ENCODE measurements around the gene DMBX1. TPM values are rescaled to one million over a fixed set of nuclear protein-coding genes. Genes with fewer than 3 reads are reported as not detected.
A peak's percentile ranks its signal among the peaks of the same experiment; 100 is the strongest.

DMBX1 gene
- total and polyA plus RNA-seq, 3 donors from 2014 or later = 1.1 to 2.0 (median 1.7) TPM

DNA sequence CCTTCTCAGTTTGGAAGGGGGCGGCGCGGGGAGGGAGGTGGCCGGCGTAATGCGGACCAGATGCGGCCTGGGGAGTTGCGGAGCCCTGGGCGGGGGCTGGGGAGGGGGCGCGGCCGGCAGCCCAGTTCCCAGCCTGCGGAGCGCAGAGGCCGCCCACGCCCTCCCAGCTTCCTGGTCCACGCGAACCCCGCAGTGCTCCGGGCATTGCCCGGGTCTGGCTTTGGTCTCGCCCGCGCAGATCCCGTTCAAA lies 695 bp downstream of the DMBX1 start:
- Histone ChIP-seq H3K9me3 (no peaks in the 10 kb centered on the region), H3K27me3 (no peaks in the 10 kb centered on the region), H3K27ac (no peak overlapping the region), H3K4me3 (peak overlapping the region in 1 of 2 donors; percentile 49), H3K4me1 (peaks cover 10% of the 10 kb centered on the region), H3K36me3 (ENCODE audit: low read depth, missing control alignments) (no peaks in the 10 kb centered on the region)
- TF ChIP-seq, protein P1, sequence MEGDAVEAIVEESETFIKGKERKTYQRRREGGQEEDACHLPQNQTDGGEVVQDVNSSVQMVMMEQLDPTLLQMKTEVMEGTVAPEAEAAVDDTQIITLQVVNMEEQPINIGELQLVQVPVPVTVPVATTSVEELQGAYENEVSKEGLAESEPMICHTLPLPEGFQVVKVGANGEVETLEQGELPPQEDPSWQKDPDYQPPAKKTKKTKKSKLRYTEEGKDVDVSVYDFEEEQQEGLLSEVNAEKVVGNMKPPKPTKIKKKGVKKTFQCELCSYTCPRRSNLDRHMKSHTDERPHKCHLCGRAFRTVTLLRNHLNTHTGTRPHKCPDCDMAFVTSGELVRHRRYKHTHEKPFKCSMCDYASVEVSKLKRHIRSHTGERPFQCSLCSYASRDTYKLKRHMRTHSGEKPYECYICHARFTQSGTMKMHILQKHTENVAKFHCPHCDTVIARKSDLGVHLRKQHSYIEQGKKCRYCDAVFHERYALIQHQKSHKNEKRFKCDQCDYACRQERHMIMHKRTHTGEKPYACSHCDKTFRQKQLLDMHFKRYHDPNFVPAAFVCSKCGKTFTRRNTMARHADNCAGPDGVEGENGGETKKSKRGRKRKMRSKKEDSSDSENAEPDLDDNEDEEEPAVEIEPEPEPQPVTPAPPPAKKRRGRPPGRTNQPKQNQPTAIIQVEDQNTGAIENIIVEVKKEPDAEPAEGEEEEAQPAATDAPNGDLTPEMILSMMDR (IDR thresholded peaks at IDR 0.05) = no peak
- TF ChIP-seq POLR2A (IDR thresholded peaks at IDR 0.05) = no peak
- intact Hi-C loops (cut with DNase I; ENCODE audit: low total_unique reads) = no loop called here
- DNase-seq = no peak
- 2 to 6% methylated on average over 16 to 25 of the region's 25 CpGs for WGBS, 2 donors

DNA sequence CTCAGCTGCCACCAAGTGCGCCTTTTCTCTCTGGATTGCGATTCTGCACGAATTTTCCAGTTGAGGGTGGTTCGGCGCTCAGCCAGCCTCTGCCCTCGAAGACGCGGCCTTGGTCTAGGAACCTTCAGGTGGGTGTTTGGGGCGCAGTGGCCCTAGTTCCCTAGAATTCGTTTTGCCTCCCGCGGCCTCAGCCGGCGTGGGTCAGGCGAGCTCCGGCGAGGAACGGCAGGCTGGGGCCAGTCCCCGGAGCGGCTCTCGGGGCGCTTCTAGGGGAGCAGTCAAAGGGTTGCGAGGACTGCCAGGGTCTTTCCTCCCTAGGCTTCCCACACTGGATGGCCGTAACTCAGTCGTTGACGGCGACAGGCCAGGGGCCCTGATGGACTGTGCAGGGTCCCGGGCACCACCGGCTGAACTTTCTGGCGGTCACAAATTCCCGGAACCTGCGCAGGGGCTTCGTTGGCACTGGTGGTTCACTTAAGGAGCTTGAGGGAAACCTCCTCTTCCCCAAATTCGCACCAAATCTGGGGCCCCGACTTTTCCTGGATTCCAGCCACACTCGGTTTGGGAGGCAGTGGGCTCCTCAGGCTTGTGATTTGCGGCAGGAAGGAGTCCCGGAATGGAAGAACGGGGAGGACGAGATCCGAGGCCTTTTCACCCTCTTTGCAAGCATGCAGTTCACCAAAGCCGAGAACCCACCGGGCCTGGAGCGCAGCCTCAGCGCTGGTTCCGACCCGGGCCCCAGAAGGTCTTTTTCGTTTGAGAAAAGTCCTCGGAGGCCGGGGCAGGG lies 1.2 kb downstream of the DMBX1 start:
- no peaks in the 10 kb centered on the region for H3K27me3 ChIP-seq
- TF ChIP-seq, protein P1 (IDR thresholded peaks at IDR 0.05) = no peak
- TF ChIP-seq POLR2A (IDR thresholded peaks at IDR 0.05) = no peak

DNA sequence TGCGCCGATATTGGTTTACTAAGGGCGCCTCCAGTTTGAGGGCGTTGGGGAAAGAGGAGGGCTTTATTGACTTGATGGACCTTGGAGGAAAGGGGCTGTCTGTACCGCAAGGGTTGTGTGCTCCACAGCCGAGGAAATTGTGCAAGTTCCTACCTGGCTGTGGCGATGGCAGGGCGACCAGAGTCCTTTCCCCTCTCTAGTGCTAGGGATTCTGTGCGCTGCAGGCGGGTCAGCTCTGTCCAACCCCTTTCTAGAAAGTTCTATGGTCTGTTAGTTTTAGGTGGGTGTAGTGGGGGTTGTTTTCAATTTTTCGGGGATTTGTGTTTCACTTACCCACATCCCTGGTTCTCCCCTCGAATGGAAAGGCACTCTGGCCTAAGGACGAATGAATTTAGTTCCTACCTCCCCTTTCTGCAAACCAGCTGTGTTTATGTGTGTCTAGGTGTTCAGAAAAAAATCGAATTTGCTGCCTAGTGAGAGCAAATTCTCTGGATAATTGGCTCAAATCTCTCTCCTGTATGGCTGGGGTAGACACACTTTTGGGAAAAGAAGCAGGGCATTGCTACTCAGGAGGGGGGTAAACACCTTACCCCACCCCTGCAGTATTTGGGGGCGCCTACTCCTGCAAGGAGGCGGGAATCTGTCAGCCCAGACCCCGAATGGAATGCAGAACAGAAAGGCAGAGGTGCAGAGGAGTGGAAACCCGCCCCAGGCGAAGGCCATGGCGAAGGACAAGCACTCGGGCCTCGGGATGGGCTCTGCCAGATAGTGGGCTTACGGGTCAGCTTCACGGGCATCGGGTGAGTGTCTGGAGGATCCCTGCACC lies 2.0 kb downstream of the DMBX1 start:
- no peak for DNase-seq
- H3K36me3 ChIP-seq (ENCODE audit: low read depth, missing control alignments) = no peaks in the 10 kb centered on the region

More for the DNA sequence above, 1.2 kb downstream of the DMBX1 start:
- intact Hi-C loops (cut with DNase I; ENCODE audit: low total_unique reads) = no loop called here
- no peak for DNase-seq
- H3K36me3 ChIP-seq (ENCODE audit: low read depth, missing control alignments) = no peaks in the 10 kb centered on the region
- H3K27ac ChIP-seq = no peak overlapping the region
- H3K9me3 ChIP-seq = no peaks in the 10 kb centered on the region
- H3K4me1 ChIP-seq = peaks cover 10% of the 10 kb centered on the region
- WGBS, 2 donors = 4 to 7% methylated on average over 23 to 50 of the region's 50 CpGs
- peak overlapping the region in 1 of 2 donors; percentile 49 for H3K4me3 ChIP-seq

DNA sequence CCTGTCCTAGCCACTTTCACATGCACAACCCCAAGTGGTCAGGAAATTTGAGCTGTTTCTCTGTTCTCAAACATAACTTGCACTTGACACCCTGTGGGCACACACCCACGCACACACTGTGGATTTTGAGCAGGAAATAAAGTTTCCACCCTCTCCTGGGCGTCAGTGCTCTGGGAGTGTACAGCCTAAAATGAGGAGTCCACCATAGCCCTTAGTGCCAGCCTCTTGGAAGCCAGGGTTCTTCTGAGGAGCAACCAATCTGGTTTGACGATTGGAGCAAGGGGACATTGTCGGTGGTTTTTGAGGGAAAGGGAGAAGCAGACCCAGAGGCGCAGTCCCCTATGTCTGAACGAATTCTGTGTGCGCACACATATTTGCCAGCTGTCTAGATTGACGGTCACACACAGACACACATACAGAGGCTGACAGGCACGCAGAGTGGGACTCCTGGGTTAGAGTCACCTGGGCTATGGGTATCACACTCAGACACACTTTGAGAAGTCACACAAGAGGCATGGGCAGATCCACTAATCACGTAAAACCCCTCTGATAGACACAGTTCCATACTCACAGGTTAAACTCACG lies 2.7 kb downstream of the DMBX1 start:
- Histone ChIP-seq H3K4me3 (no peak overlapping the region), H3K9me3 (no peaks in the 10 kb centered on the region), H3K36me3 (ENCODE audit: low read depth, missing control alignments) (no peaks in the 10 kb centered on the region), H3K4me1 (peaks cover 10% of the 10 kb centered on the region), H3K27me3 (no peaks in the 10 kb centered on the region), H3K27ac (no peak overlapping the region)
- intact Hi-C loops (cut with DNase I; ENCODE audit: low total_unique reads) = no loop called here
- WGBS, 2 donors = 35 to 51% methylated on average over 11 of the region's 11 CpGs
- TF ChIP-seq, protein P1 (IDR thresholded peaks at IDR 0.05) = no peak
- DNase-seq = no peak

More for the DNA sequence above, 2.0 kb downstream of the DMBX1 start:
- intact Hi-C loops (cut with DNase I; ENCODE audit: low total_unique reads) = no loop called here
- H3K4me1 ChIP-seq = peaks cover 10% of the 10 kb centered on the region
- no peak overlapping the region for H3K27ac ChIP-seq
- WGBS, 2 donors = 19 to 23% methylated on average over 23 to 25 of the region's 25 CpGs
- TF ChIP-seq, protein P1 (IDR thresholded peaks at IDR 0.05) = no peak
- TF ChIP-seq POLR2A (IDR thresholded peaks at IDR 0.05) = no peak
- no peaks in the 10 kb centered on the region for H3K9me3 ChIP-seq
- H3K27me3 ChIP-seq = no peaks in the 10 kb centered on the region
- no peak overlapping the region for H3K4me3 ChIP-seq
